GM21737 (cell line): Measurements from ENCODE around the gene TRAPPC3L.
A peak's percentile ranks its signal among the peaks of the same experiment; 100 is the strongest.

Source experiments
- ATAC-seq: cut with Tn5 transposase; IDR thresholded peaks from one replicate; pipeline ENCODE4 v1.9.1; 2021; ENCODE audit warnings: mild to moderate bottlenecking, moderate library complexity; ENCODE audit not compliant: unreplicated experiment

The TRAPPC3L gene

DNA sequence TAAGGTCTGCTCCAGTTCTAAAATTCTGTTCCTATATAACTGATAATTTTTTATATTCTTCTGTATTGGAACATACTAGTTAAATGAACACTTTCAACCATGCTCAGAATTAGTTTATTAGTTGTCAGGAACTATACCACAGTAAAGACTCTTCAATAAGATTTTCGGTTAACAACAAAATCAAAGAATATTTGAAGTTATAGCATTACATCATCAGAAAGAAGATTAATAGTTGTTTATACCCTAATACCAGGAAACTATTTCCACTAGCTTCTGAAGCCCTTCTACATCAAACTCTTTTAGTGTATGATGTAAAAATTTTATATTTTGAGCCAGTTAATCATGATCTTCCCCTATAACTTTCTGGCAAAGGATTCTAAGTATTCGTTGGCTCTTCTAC lies 14.6 kb upstream of the TRAPPC3L start:
- no peak for ATAC-seq

DNA sequence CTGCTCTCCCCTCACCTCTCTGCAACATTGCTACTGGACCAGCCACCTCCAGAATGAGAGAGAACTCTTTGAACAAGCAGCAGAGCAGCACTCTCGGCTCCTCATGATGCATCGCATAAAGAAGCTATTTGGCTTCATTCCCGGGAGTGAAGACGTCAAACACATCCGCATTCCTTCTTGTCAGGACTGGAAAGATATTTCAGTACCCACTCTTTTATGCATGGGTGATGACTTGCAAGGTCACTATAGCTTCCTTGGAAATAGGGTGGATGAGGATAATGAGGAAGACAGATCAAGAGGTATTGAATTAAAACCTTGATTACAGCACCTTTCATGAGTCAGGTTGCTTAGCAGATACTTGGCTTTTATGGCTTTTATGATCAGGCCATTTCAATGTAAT lies 12.4 kb upstream of the TRAPPC3L start:
- no peak for ATAC-seq

DNA sequence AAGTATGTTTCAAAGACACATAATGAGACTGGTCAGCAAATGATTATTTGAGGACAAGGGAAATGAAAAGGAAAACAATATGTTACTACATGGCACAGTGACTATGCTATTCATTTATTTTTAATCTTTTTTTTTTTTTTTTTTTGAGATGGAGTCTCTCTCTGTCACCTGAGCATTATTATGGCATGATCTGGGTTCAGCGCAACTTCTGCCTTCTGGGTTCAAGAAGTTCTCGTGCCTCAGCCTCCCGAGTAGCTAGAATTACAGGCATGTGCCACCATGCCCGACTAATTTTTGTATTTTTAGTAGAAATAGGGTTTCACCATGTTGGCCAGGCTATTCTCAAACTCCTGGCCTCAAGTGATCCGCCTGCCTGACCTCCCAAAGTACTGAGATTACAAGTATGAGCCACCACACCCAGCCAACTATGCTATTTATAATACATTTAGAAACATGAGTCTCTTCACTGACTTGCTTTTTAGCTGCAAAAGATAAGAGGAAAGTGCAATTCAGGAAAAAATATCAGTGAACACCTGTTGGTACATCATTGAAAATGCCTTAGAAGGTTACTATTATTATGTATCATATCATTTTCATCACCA lies 11.4 kb upstream of the TRAPPC3L start:
- ATAC-seq = no peak

DNA sequence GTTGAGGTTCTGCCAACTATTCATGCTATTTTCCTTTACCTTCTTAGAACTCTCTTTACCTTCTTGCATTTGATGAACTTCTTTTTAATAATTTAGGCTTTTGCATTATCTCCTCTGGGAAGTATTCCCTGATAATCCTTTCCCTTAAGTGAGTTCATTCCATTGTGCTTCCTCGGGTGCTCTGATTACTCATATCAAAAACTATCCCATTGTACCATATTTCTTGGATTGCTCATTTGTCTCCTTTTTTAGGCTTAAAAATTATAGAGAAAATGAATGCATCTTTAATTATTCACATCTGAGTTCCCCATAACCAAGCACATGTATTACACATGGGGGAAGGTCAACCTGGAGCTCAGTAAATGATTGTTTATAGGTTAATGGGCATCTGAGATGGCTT lies 10.6 kb upstream of the TRAPPC3L start:
- ATAC-seq = no peak

DNA sequence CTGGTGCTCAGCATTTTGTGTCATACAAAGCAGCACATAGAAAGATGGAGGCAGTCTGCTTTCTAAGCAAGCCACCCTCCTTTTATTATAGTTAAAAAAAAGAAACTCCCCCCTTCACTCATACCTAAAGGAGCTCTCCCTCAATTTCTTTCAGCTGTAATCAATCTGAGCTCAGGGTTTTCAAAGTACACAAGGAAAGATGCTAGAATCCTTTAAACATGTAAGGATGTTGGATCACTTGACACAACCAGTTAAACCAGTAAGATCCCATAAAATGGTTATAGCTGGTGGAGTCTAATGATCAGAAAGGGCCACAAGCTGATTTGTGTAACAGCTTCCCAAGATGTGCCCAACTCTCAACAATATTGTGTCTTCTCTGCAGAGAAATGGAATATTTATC lies 8.0 kb upstream of the TRAPPC3L start, which contains the start of gene CALHM4:
TSS of gene CALHM4 (plus strand) at position 301 of the 400 bp plus-strand sequence. CDS start at position 344, 43 bp downstream.
- ATAC-seq = no peak

DNA sequence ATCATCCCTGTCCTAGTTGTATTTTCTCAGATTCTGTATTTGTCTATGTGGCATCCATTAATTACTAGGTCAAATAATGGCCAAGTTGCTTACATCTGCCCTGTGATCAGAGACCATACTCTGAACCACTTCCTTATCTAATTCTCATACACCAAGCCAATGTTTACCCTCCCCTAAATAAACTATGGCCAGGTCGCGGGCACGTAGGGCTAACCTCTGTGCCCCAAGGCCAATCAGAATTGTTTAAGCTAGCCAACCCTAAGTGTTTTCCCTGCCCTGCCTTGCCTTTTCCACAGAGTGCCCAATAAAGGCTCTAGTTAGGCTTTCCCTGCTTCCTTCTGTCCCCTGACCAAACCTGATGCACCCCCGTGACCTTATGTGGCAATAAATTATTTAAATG lies 5.3 kb upstream of the TRAPPC3L start:
- no peak for ATAC-seq

DNA sequence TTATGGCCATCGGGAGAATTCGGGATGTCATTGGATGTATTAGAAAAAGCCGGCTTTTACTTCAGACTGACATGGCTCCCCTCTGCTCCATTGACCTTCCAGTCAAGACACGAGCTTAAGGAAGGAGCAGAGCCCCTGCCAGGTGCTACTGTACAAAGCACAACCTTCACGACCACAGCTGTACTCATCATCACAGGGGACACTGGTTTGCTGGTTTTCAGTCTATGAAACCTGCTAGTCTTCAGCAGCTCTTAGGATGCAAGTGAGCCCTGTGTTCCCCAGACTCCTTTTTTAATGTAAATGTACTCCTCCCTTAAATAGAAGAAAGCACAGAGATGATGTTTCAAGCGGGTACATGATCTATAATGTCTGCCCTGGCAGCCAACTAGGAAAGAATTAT lies 1.9 kb upstream of the TRAPPC3L start:
- no peak for ATAC-seq

DNA sequence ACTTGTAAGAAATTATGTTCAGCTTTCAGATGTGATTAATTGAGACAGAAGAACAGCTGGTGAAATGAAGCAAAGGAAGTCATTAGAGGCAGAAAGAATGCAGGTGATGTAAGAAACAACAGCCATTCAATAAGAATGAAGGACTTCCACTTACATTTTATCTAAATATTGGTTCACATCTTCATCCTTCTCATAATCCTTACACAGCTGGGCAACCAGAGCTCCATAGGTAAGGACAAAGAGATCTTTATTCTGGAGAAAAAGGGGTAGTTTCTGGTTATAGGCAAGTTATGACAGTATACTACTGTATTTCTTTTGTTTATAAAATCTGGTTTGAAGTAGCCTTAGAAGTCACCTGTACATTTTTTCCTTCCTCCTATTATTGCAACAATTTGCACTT lies 2.3 kb downstream of the TRAPPC3L start:
- ATAC-seq = no peak

DNA sequence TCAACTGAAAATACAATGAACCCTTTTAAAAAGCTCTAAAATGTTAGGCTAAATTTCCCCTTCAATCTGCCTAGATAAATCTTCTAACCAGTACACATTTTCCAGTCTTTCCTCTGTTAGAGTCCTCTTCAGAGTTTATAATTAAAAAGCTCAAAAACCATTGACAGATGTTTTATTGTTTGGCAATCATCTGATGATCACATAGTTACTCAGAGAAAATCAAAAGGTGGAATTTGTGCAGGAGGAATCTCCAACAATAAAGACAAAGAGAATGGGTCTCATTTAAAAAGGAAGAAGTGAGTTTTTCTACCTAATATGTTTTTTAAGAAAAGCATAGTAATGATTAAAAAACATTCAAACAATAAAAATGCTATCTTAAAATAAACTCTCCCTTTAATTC lies 3.1 kb downstream of the TRAPPC3L start:
- no peak for ATAC-seq

DNA sequence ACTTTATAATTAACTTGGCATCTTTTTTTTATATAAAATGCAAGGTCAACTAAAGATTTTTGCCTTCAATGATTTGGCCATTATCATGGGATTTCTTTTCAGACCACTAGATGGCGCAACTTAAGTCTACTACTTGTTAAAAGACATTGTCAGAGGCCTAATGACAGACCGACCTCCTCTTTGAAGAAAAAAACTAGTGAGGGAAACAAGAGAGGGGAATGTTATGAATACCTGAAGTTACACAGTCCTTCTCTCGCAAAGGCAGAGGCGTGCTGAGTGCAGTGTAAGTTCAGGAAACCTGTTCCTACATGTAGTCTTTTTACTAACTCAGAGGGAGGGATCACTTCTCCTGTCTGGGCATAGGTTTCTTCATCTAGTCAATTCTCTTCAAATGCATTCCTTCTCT lies 9.3 kb downstream of the TRAPPC3L start:
- ATAC-seq = no peak

DNA sequence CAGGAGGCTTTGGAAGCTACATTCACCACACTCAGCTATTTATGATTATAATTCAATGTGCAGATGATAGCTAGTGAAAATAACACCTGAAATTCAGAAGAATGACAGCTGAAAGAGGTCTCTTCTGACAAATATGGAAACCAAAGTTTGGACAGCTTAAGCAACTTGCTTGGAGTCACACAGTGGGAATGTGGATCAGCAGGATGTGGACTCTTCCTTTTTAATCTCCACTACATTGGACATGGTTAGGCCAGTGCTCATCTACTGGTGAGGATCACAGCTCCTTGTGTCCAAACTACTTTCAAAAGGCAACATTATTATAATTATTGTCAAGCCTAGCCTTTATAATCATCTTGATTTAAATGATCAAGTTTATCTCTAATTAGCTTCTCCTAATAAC lies 10.4 kb downstream of the TRAPPC3L start:
- no peak for ATAC-seq

DNA sequence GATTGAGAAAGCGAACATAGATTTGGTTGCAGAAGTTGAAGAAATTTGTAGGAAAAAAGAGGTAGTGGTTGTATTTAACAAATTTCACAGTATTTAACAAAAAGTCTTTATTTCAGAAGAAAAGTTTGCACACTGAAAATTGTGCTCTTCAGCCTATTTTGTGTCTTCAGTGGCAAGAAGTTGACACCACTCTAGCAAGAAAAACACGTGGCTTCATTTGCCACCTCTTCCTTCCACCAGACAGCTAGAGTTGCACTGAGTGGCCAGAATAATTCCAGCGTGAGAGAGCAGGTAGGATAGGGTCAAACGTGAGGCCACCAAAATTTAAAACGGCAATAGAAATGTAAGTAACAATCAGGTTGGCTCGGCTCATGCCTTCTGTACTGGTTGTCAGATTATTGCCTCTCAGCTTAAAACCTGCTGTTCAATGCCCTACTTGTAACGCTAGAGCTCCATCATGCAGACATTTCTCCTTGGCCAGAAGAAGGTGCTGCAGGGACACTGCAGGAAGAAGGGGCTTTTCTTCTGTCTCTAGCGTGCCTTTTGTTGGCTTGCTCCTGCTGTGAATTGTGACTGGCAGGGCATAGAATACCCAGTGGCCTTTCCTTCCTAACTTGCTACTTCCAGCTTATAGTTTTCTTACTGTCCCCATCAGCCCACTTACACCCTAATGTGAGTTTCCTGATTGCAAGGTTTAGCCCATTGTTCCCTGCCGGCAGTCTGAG lies 12.1 kb downstream of the TRAPPC3L start:
- no peak for ATAC-seq

DNA sequence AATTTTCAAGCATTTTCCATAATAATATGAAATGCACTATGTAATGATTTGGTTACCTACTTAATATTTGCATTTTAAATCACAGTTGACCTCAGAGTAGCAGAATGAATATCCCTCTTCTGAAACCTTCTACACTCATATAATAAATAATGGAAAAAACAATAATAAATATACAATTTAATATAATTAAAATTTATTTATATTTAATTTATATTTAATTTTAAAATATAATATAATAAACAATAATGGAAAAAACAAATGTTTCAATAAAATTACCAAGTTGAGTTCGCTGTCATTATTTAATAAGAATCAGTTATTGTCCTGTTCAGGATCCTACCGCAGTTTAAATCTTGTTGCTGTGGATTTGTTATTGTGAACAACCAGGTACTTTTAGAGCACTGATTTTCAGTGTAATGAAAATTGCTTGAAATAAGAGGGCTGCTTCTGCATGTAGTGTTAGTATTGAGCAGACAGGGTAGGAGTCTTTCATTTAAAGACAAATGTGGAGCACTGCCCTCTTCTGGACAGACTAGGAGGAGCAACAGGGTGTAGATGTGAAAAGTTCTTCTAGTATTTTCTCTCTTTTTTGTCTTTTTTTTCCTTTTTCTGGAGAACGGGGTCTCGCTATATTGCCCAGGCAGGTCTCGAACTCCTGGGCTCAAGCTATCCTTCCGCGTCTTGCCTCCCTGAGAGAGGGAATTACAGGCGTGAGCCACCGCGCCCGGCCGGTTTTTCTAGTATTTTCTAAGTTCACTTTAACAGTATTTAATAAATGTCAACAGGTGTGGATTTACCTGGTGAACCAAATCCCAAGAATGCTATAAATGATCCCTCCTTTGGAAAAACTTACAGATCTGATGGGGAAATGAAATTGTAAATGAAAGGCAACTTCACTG lies 13.6 kb downstream of the TRAPPC3L start:
- peak; percentile 66 for ATAC-seq

DNA sequence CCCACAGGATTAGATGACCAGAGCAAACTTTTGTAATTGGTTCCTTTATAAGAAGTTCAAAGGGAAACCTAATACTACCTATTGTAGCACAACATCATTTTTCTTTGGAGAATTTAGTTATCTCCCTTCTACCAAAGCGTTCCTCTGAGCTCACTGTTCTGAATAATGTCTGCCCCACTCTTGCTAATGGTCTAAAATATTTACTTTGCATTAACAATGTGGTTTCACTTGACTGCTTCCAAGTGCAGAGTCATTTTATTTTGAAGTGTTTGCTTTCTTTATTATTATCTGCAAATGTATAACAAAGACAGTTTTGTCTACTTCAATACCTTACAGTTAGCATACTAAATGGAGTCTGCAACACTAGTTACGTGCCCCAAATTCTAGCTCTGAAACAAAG lies 15.0 kb downstream of the TRAPPC3L start:
- no peak for ATAC-seq

DNA sequence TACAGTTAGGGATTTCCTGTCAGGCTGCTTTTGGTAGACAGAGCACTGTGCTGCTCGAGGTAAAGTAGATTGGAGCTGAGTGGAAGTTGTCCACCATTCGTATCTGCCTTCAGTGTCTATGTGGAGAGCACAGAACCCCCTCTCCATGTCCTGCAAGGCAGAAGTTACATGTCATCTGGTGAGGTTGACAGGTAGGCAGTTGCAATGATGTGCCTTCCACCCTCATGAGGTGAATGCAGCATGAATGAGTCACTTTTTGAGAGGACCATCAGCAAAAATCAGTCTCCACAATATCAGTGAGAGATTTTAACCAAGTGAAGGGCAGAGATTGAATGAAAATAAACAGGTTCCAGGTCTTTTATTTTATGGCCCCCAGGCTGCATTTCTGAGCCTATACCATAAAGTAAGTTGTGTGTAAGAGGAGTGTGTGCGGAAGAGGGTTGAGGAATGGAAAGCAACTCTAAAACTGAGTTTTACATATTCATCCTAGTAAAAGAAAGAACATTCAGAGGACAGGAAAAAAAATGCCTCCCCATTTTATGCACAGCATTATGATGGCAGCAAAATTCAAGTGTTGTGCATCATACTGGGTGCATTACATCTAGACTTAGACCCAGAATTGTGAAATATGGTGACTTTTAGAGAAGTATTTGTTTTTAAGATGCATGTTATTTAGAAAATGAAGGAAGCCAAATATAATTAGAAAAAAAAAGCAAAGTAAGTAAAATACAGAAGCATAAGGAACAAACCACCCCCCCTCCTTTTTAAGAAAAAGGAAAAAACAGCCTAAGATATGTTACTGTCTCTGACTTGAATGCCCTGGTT lies 15.8 kb downstream of the TRAPPC3L start:
- ATAC-seq = no peak

DNA sequence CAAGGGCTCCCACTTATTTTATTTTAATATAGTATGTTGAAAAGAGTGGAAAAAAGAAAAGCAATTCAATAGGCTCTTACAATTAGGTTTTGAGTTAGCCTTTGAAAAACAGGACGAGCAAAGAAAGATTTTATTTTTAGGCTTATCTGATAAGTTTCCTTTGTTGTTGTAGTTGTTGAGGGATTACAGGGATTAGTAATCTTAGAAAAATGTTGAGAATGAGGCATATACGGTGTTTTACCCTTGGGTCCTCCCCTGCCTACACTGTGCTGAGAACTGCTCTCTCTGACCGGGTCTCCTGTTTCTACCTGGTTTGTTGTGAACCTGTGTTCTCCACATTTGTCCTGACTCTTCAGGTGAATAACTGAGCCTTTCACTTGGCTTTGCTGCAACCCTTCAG lies 16.7 kb downstream of the TRAPPC3L start:
- ATAC-seq = no peak

DNA sequence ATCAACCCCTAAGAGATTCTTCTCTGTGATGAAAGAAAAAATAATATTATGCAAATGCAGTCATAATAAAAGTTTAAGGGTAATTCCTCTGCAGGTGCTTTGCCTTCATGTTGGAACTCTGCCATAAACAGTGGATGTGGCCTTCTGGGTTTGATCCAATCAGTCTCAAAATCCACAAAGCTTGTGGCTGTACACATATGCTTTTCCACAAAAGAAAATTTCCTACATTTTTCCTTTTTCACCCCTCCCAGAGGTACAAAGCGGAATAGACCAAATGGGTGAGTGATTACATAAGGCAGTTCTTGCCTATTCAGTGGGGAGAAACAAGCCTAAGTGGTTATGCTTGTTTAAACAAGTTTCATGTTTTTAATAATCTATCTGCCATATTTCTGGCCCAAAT lies 17.4 kb downstream of the TRAPPC3L start:
- ATAC-seq = no peak

DNA sequence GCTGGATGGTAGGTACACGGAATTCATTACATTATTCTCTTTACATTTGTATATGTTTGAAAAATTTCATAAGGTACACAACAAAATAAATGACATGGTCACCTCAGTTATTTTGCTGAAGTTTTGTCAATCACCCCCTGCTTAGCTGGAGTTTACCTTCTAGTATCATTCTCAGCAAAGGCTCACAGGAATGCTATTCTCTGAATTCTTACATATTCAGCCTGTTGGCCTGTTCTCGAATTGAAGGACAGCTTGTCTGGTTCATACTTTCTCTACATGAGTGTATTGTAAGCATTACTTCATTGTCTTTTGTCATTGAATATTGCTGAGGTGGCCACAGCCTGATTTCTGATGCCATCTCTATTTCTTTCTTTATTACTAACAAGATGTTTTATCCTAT lies 21.2 kb downstream of the TRAPPC3L start:
- no peak for ATAC-seq

DNA sequence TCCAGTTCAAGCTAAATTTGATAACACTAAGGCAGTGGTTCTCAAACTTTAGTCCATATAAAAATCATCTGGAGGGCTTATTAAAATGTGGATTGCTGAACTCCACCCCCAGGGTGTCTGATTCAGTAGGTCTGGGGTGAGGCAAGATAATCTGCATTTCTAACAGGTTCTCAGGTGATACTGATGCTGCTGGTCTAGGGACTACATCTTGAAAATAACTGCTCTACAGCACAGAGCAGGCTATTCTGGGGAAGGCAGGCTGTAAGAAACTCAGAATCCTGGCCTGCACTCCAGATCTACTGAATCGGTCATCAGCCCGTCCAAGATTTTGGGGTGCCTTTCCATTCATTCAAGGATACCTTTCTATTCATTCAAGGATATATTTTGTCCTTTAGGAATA lies 22.6 kb downstream of the TRAPPC3L start:
- no peak for ATAC-seq

DNA sequence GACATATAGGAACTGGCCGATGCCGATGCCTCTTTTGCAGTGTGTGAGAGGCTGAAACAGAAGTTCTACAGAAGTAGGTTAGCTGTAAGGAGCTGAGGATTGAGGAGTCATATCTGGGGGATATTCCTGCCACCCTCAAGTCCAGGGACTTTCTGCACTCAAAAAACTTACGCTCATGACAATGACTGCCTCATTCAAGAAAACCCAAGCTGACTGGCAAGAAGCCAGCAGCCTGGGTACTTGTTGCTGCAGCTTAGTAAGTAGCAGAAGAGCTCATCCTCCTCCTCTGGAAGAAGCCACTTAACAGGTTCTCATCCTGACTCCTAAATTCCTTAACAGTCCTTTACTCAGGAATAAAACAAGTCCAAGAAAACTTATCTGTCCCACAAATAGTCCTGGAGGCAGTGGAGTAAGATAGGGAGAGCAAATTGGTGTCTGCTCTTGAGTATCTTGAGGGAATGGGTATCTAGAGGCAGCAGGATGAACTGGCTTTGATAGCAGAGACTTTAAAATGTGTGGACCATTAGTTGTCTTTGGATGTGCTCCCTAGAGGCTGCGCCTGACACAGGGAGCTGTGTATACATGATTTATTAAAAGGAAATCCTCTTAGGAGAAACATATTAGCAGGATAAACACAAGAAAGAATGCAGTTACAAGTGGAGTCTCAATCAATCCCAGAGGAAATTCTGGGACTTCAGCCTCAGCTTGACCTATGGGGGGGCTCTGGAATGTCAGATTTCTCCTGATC lies 26.7 kb downstream of the TRAPPC3L start:
- ATAC-seq = no peak
